ENCODE data around the gene NR2C2. TPM values are rescaled to one million over a fixed set of nuclear protein-coding genes. Genes with fewer than 3 reads are reported as not detected.

NR2C2 gene
- total and polyA plus RNA-seq, 9 of the 15 experiments (the other 6 are each of a cell fraction or from before 2014, with no cell fraction given): 6.1 to 33.0 (median 14.6) TPM

DNA sequence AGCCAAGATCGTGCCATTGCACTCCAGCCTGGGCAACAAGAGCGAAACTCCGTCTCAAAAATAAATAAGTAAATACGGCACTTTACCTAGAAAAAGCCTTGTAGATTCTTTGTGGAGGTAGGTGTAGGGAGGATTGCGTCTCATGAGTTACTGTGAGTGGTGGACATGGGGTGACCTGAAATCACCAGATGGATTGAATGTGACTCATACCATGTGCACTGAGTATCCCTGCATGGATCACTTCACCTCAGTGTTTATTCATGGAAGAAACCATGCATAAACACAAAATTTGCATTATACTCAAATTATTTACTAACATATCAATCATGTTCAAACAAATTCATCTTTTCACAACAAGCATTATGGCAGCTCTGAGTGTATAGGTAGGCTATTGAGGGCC lies 61.8 kb downstream of the NR2C2 start (continued):
- TF ChIP-seq RAD51 (IDR thresholded peaks at IDR 0.05; ENCODE audit: borderline replicate concordance, low read depth): no peak

DNA sequence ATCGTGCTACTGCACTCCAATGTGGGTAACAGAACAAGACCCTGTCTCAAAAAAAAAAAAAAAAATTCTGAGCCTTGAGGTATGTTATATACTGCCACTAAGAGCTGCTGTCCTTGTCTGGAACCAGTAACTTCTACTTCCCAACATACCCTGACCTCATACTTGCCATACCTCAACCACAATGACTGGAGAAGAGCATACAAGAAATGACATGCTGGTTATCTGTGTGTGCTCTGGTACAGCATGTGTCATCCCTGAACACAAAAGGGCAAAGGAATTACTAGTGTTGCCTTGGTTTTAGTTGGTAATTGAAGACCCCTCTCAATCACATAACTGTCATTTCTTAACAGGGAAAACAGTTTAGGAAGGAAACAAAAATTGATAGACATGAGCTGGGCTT lies 63.3 kb downstream of the NR2C2 start:
- H3K36me3 ChIP-seq (ENCODE audit: control insufficient read depth, insufficient read depth, low read length): peaks cover 44% of the 10 kb centered on the region
- 78% methylated on average over 1 of the region's 1 CpG for WGBS (ENCODE audit: insufficient coverage, low coverage, missing lambda C conversion rate)
- POLR2A ChIA-PET: interaction anchor here (1.8 kb wide), 1 partner anchor 13 kb away, joined by 8 read pairs; no protein-coding TSS in a partner anchor

More for the DNA sequence above, 63.3 kb downstream of the NR2C2 start:
- TF ChIP-seq EZH2 (IDR thresholded peaks at IDR 0.05; ENCODE audit: borderline replicate concordance, low read depth, low read length) (no peak), MCM5 (IDR thresholded peaks at IDR 0.05; ENCODE audit: low read depth) (no peak), NEUROD1 (IDR thresholded peaks at IDR 0.05; ENCODE audit: borderline replicate concordance, low read depth, low read length, partially characterized antibody) (no peak), HSF4 (CRISPR knock-in tag; IDR thresholded peaks at IDR 0.05; ENCODE audit: borderline replicate concordance) (no peak), HMG20A (CRISPR knock-in tag; conservative IDR thresholded peaks at IDR 0.05) (no peak)
- TF ChIP-seq, protein P1, sequence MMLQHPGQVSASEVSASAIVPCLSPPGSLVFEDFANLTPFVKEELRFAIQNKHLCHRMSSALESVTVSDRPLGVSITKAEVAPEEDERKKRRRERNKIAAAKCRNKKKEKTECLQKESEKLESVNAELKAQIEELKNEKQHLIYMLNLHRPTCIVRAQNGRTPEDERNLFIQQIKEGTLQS (IDR thresholded peaks at IDR 0.05): 0 out of 2 replicates have a peak, but pooled peaks have one; percentile 9
- TF ChIP-seq, protein P1 (CRISPR knock-in tag; conservative IDR thresholded peaks at IDR 0.05): no peak
- TF ChIP-seq, protein P2, sequence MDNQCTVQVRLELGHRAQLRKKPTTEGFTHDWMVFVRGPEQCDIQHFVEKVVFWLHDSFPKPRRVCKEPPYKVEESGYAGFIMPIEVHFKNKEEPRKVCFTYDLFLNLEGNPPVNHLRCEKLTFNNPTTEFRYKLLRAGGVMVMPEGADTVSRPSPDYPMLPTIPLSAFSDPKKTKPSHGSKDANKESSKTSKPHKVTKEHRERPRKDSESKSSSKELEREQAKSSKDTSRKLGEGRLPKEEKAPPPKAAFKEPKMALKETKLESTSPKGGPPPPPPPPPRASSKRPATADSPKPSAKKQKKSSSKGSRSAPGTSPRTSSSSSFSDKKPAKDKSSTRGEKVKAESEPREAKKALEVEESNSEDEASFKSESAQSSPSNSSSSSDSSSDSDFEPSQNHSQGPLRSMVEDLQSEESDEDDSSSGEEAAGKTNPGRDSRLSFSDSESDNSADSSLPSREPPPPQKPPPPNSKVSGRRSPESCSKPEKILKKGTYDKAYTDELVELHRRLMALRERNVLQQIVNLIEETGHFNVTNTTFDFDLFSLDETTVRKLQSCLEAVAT (IDR thresholded peaks at IDR 0.05): 0 out of 4 replicates have a peak, but pooled peaks of 1 of the 2 experiments have one; percentile 17
- Histone ChIP-seq H3K27me3 (ENCODE audit: control insufficient read depth in 2 of 2, insufficient read depth in 2 of 2, low read length in 2 of 2) (no peaks in the 10 kb centered on the region), H4K20me1 (replicated peaks; ENCODE audit: control insufficient read depth, insufficient read depth, low read length) (no peaks in the 10 kb centered on the region), H3K9me3 (replicated peaks; ENCODE audit: control insufficient read depth, insufficient read depth, low read depth, low read length) (no peaks in the 10 kb centered on the region), H3K27ac (ENCODE audit: extremely low read depth, low read depth, low read length) (peak overlapping the region; percentile 36; the same call in 1 of the 3 replicates), H2AFZ (ENCODE audit: low read depth, low read length) (no peak overlapping the region), H3K4me3 (no peak overlapping the region), H3K4me2 (ENCODE audit: insufficient read depth, low read length) (no peak overlapping the region), H3K9me1 (ENCODE audit: control insufficient read depth, insufficient read depth, low read length) (no peaks in the 10 kb centered on the region), H3K4me1 (replicated peaks in 1 of 2; ENCODE audit: control insufficient read depth in 2 of 2, insufficient read depth in 2 of 2, low read length in 2 of 2) (peaks cover 0 to 15% of the 10 kb centered on the region in 2 experiments; a peak in 4 of 5 replicates), H3K79me2 (ENCODE audit: control insufficient read depth, insufficient read depth, low read length) (no peaks in the 10 kb centered on the region), H3K9ac (ENCODE audit: insufficient read depth in 1 of 2, low read depth in 2 of 2, low read length in 2 of 2) (no peak overlapping the region)
- in situ Hi-C loops (cut with MboI): no loop called here
- no peak for FAIRE-seq
- BruUV-seq (replicated peaks): no TSS peak
- intact Hi-C loops (cut with micrococcal nuclease): no loop called here
- peak; percentile 64 for ATAC-seq
- peak in 1 of 4 experiments; percentile 15 for DNase-seq (ENCODE audit: extremely low read depth in 1 of 4, low spot score in 3 of 4)
- CTCF ChIA-PET (ENCODE audit: low intra/inter-chr PET ratio): no interaction called here
